ENCODE data around the gene SLC7A5. TPM values are rescaled to one million over a fixed set of nuclear protein-coding genes. Genes with fewer than 3 reads are reported as not detected.
"Not testable (repeated sequence)": the region's sequence is repeated elsewhere in the genome, so short reads cannot be mapped to it uniquely, and the experiment has no call there.

Gene SLC7A5
- total RNA-seq, 1 donor = 42.8 TPM

DNA sequence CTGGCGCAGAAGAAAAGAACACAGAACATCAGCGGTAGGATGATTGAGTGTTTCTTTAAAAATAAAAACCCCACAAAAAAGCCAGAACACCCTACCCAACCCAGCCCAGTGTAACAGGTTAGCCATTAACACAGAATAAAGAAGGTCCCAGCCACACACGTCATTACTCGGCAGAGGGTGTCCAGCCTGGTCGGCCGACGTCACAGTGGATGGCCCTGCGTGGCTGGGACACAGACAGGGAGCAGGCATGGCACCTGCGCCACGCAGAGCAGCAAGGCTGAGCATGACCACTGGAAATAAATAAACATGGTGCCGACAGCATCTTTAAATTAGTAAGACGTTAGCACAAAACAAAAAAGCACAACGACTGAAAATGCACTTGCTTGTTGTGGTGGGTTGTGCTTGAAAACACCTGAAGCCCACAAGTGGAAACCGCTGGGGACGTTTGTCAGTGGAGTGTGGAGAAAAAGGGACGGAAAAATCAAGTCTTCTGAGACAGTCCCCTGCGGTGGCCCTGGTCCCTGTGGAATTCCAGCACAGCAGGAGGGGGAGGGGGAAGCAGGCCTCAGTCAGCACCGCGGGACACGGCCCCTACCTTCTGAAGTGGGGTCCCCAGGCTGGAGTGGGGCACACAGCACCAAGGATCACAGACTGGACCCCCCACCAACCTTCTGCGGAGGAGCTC is 39.2 kb downstream of the SLC7A5 start:
- DNase-seq (ENCODE audit: low read depth) = no peak
- TF ChIP-seq, protein P1, sequence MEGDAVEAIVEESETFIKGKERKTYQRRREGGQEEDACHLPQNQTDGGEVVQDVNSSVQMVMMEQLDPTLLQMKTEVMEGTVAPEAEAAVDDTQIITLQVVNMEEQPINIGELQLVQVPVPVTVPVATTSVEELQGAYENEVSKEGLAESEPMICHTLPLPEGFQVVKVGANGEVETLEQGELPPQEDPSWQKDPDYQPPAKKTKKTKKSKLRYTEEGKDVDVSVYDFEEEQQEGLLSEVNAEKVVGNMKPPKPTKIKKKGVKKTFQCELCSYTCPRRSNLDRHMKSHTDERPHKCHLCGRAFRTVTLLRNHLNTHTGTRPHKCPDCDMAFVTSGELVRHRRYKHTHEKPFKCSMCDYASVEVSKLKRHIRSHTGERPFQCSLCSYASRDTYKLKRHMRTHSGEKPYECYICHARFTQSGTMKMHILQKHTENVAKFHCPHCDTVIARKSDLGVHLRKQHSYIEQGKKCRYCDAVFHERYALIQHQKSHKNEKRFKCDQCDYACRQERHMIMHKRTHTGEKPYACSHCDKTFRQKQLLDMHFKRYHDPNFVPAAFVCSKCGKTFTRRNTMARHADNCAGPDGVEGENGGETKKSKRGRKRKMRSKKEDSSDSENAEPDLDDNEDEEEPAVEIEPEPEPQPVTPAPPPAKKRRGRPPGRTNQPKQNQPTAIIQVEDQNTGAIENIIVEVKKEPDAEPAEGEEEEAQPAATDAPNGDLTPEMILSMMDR (IDR thresholded peaks at IDR 0.05; ENCODE audit: insufficient read depth, low read length) = no peak
- no peak overlapping the region for H3K4me3 ChIP-seq (ENCODE audit: low read depth, low read length)

DNA sequence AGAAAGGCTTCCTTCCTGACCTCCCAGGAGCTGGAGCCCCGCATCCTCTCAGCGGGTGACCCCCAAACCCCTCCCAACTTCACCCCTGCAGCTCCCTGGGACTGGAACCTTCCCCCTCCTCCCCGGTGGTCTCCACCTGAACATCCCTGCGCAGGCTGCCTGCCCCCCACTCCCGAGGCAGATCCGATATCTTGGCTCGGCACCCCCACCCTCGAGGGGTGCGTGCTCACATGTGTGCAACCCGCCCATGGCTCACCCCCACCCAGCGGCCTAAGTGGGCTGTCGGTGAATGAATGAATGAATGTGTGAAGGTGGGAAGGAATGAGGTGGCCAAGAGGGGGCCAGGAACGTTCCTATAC is 39.7 kb downstream of the SLC7A5 start:
- TF ChIP-seq, protein P1 (IDR thresholded peaks at IDR 0.05; ENCODE audit: insufficient read depth, low read length) = no peak
- H3K4me3 ChIP-seq (ENCODE audit: low read depth, low read length) = no peak overlapping the region

DNA sequence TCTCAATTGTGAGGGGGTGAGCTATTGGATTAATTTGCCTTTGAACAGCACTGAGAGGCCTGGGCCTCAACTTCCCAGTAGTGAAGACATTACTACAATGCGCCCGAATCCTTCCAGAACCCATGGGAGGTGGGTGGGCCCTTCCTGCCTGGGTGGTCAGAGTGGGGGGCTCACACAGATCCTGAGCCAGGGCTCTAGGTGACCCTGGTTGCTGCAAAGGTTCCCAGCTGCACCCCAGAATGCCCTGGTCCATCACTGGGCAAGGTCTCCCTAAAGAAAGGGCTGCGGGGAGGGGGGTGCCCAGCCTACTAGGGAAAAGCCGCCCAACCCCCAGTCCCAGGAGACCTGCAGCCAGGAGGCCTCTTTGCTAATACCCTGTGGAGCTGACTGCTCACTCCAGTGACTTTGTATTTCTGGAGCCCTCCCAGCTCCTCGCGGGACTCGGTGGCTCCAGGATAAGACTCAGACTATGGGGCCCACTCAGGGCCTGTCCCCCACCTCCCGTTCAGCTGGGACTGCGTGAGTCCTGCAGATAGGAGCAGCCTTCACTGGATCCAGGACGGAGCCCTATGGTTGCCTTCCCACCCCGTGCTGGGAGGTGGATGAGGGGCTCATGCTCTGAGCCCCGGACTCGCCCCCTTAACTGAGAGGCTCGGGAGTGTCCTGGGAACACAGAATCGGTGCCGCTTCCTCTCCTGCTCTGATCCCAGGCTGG is 40.2 kb downstream of the SLC7A5 start:
- DNase-seq (ENCODE audit: low read depth) = no peak
- H3K4me3 ChIP-seq (ENCODE audit: low read depth, low read length) = no peak overlapping the region
- TF ChIP-seq, protein P1 (IDR thresholded peaks at IDR 0.05; ENCODE audit: insufficient read depth, low read length) = no peak

More for the DNA sequence above, 39.7 kb downstream of the SLC7A5 start:
- no peak for DNase-seq (ENCODE audit: low read depth)

DNA sequence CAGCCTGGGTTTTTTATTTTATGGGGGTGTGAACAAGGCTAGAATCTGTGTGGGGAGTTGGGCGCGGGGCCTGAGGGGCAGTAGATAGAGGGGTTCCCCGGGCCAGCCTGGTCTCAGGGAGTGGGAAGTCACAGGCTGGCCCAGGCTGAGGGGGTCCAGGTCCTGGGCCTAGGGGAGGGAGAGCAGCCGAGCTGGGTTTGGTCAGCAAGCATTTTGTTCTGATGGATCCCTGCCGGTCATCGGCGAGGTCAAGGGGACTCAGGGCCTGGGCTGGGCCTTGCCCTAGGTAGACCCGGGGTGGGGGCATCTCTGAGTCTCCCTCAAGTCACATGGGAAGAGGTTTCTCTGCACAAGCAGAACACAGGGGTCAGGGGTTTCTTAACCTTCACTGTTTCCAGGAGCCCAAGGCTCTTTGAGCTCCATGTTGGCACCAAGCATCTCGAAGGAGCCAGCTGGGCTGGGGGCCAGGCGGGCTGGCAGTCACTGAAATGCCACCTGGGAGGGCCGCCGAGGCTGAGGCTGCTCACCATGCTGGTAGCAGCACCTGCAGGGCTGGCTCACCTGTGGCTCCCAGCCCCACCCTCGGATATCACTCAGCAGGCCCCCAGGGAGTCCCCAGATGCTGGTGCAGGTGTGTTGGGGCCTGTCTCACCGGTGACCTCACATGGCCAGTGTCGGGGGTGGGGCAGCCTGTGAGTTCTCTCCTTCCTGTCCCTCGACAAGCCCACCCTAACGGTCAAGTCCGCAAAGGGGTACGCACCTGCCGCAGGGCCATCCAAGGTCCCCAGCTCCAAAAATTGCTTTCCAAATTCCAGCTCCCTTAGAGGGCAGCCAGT is 41.0 kb downstream of the SLC7A5 start:
- no peak overlapping the region for H3K4me3 ChIP-seq (ENCODE audit: low read depth, low read length)
- no peak for DNase-seq (ENCODE audit: low read depth)
- TF ChIP-seq, protein P1 (IDR thresholded peaks at IDR 0.05; ENCODE audit: insufficient read depth, low read length) = no peak

DNA sequence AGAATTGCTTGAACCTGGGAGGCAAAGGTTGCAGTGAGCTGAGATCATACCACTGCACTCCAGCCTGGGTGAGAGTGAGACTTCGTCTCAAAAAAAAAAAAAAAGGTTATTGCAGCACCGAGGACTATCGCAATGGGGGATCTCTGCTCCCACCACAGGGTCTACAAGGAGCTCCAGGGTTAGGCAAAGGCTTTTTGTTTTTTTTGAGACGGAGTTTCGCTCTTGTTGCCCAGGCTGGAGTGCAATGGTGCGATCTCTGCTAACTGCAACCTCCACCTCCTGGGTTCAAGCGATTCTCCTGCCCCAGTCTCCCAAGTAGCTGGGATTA is 41.8 kb downstream of the SLC7A5 start:
- DNase-seq (ENCODE audit: low read depth); H3K4me3 ChIP-seq (ENCODE audit: low read depth, low read length): not testable (repeated sequence)

DNA sequence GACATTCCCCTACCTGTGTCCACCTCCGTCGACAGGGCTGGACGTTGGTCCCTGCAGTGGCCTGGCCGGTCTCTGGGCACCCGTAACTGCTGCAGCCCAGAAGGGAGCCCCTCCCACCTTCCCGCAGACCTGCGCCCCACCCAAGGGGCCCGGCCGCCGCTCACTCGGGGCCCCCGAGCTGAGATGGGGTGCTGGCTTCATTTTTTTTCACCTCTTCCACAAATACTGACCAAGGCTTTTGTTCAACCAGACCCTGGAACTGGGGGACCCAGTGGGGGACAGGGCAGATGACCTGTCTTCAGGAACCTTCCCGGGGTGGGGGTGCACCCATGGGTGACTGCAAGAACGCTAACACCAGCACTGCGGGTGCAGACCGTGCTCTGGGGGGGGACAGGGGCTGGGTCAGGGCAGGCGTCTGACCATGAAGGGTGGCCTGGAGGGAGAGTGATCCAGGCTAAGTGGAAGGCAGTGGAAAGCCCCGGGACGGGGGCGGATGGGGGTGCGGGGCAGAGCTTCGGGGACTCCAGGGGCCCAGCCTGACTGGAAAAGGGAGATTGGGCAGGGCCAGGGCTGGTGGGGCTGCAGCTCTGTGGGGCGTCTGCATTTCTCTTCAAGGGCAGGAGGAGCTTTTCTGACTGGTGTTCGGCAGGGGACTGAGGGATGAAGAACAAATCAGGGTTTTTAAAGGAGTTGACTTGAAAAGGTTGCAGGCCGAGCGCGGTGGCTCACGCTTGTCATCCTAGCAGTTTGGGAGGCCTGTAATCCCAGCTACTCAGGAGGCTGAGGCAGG is 42.3 kb downstream of the SLC7A5 start:
- no peak for DNase-seq (ENCODE audit: low read depth)
- no peak overlapping the region for H3K4me3 ChIP-seq (ENCODE audit: low read depth, low read length)
- TF ChIP-seq, protein P1 (IDR thresholded peaks at IDR 0.05; ENCODE audit: insufficient read depth, low read length) = no peak

DNA sequence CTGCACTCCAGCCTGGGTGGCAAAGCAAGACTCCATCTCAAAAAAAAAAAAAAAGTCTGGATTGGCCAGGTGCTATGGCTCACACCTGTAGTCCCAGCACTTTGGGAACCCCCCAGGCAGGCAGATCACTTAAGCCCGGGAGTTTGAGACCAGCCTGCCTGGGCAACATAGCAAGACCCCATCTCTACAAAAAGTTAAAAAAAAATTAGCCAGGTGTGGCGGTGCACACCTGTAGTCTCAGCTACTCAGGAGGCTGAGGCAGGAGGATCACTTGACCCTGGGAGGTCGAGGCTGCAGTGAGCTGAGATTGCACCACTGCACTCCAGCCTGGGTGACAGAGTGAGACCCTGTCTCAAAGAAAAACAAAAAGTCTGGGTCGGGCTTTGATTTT is 42.9 kb downstream of the SLC7A5 start:
- not testable (repeated sequence) for DNase-seq (ENCODE audit: low read depth); H3K4me3 ChIP-seq (ENCODE audit: low read depth, low read length)

DNA sequence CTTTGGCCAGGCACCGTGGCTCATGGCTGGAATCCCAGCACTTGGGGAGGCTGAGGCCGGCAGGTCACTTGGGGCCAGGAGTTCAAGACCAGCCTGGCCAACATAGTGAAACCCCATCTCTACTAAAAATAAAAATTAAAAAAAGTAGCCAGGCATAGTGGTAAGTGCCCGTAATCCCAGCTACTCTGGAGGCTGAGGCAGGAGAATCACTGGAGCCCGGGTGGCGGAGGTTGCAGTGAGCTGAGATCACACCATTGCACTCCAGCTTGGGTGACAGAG is 43.5 kb downstream of the SLC7A5 start:
- not testable (repeated sequence) for DNase-seq (ENCODE audit: low read depth); H3K4me3 ChIP-seq (ENCODE audit: low read depth, low read length)

Data from fibroblast of the aortic adventitia (primary cell).